Activated T-helper 1 cell treated with anti-CD3 and anti-CD28 coated beads, Interleukin-2, amount 50 U/mL, for 16 hours (primary cell): ENCODE results near the gene OR2F1.
"Not testable (repeated sequence)": the region's sequence is repeated elsewhere in the genome, so short reads cannot be mapped to it uniquely, and the experiment has no call there.

Experiments used
- DNase-seq, 2 donors: peaks; one replicate each; pipeline ENCODE4 v3.0.0-alpha.2; 2020; ENCODE audit warnings: low read depth in 1 of 2, low spot score in 1 of 2

Gene OR2F1

GRCh38 chr7:144006692-144007042 is 52.0 kb downstream of the OR2F1 start:
- no peak for DNase-seq

- no peak for DNase-seq
Measured at GRCh38 chr7:144009361-144009760, 54.7 kb downstream of the OR2F1 start.

- DNase-seq: not testable (repeated sequence)
Measured at GRCh38 chr7:144010061-144010460, 55.4 kb downstream of the OR2F1 start.

- DNase-seq: not testable (repeated sequence)
Measured at GRCh38 chr7:144010821-144011220, 56.2 kb downstream of the OR2F1 start.

DNA sequence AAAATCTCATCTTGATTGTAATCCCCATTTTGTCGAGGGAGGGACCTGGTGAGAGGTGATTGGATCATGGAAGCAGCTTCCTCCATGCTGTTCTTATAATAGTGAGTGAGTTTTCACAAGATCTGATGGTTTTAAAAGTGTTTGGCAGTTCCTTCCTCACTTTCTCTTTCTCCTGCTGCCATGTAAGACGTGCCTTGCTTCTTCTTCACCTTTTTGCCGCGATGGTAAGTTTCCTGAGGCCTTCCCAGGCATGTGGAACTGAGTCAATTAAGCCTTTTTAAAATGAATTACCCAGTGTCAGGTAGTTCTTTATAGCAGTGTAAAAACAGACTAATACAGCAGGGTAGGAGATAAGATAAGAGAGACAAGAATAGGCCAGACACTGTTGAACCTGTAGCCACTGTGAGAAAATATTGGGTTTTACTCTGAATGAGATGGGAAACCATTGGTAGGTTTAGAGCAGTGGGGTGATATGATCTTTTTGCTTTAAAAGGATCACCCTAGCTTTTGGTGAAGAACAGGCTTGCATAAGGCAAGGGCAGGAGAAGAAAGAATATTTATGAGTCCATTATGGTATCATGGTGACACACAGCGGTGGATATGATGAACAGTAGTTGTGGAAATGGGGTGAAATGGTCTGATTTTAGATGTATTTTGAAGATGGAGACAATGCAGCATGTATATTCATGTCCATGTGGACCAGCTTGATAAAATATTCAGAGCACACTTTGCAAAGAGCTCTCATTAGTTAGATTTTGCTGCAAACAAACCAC is 57.0 kb downstream of the OR2F1 start:
- DNase-seq: no peak
